Ishikawa (cell line): Measurements from ENCODE around the gene SLC29A2.

Source experiments
- CREB1 ChIP-seq: IDR thresholded peaks from 2 replicates; pipeline ENCODE4 v1.6.1; 2012; ENCODE audit warnings: low read depth
- EGR1 ChIP-seq: IDR thresholded peaks from 2 replicates; pipeline ENCODE4 v1.6.1; 2012
- MAX ChIP-seq: IDR thresholded peaks from 2 replicates; pipeline ENCODE4 v1.6.1; 2012
- NFIC ChIP-seq: IDR thresholded peaks from 2 replicates; pipeline ENCODE4 v1.6.1; 2012
- REST ChIP-seq: IDR thresholded peaks from 2 replicates; pipeline ENCODE4 v1.6.1; 2012; ENCODE audit warnings: low read depth, mild to moderate bottlenecking
- YY1 ChIP-seq: IDR thresholded peaks from 2 replicates; pipeline ENCODE4 v1.6.1; 2012; ENCODE audit warnings: low read depth

- TF ChIP-seq MAX (no peak), REST (peak; percentile 98), CREB1 (no peak), YY1 (peak; percentile 82), NFIC (no peak), EGR1 (no peak)
These were observed 46.8 kb upstream of the SLC29A2 start for GRCh38 chr11:66418168-66418985.
